Measurements from ENCODE around the gene CCDC138. TPM values are rescaled to one million over a fixed set of nuclear protein-coding genes. Genes with fewer than 3 reads are reported as not detected.

The CCDC138 gene
- total and polyA plus RNA-seq, 11 donors, result 0.47 to 1.7 (median 1.0) TPM

DNA sequence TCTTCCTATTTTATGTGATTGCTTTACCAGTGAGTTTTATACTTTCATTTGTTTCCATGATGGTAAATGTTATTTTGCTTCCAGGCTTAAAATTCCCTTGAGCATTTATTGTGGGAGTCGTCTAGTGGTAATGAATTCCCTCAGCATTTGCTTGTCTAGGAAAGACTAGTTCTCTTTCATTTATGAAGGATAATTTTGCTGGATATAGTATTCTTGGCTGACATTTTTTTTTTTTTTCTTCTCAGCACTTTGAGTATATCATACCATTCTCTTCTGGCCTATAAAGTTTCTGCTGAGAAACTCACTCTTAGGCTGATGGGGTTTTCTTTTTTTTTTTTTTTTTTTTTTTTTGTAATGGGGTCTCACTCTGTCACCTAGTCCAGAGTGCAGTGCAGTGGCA is 103.3 kb downstream of the CCDC138 start:
- H3K9me3 ChIP-seq, result peaks cover 0 to 54% (median 20%) of the 10 kb centered on the region in 12 donors

DNA sequence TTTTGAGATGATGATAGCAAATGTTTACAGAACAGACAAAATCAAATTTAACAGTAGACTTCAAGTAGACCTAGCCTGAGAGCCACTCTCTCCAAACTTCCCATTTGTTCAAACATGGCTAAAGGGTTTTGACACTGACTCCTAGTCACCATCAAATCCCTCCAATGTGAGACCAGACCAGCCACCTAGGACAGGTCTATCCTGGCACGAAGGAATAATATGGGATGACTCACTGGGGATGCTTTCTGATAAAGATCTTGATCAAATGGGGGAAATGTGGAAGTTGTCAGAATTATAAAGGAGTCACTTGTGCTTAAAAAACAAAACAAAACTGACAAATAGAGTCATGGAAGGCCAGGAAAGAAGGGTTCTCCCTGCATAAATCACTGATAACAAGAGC is 106.7 kb downstream of the CCDC138 start:
- DNase-seq (no peak), ATAC-seq (no peak)
- H3K4me1 ChIP-seq, result no peaks in the 10 kb centered on the region
- intact Hi-C loops (cut with DNase I), result no loop called here
- H3K27ac ChIP-seq, result no peak overlapping the region
- H3K9me3 ChIP-seq, result peaks cover 0 to 35% (median 17%) of the 10 kb centered on the region in 12 donors
- H3K27me3 ChIP-seq, result no peaks in the 10 kb centered on the region
- WGBS, 4 donors, result 70 to 93% (median 82%) methylated on average over 1 of the region's 1 CpG
- TF ChIP-seq, protein P1, sequence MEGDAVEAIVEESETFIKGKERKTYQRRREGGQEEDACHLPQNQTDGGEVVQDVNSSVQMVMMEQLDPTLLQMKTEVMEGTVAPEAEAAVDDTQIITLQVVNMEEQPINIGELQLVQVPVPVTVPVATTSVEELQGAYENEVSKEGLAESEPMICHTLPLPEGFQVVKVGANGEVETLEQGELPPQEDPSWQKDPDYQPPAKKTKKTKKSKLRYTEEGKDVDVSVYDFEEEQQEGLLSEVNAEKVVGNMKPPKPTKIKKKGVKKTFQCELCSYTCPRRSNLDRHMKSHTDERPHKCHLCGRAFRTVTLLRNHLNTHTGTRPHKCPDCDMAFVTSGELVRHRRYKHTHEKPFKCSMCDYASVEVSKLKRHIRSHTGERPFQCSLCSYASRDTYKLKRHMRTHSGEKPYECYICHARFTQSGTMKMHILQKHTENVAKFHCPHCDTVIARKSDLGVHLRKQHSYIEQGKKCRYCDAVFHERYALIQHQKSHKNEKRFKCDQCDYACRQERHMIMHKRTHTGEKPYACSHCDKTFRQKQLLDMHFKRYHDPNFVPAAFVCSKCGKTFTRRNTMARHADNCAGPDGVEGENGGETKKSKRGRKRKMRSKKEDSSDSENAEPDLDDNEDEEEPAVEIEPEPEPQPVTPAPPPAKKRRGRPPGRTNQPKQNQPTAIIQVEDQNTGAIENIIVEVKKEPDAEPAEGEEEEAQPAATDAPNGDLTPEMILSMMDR (IDR thresholded peaks at IDR 0.05), result no peak
- TF ChIP-seq POLR2A (IDR thresholded peaks at IDR 0.05), result no peak
- no peaks in the 10 kb centered on the region for H3K36me3 ChIP-seq
- no peak overlapping the region for H3K4me3 ChIP-seq

More for the DNA sequence above, 103.3 kb downstream of the CCDC138 start:
- Histone ChIP-seq H3K27ac (no peak overlapping the region), H3K4me3 (no peak overlapping the region), H3K36me3 (no peaks in the 10 kb centered on the region), H3K27me3 (no peaks in the 10 kb centered on the region), H3K4me1 (no peaks in the 10 kb centered on the region)
- WGBS, 4 donors, result 94 to 98% (median 95%) methylated on average over 1 of the region's 1 CpG
- ATAC-seq, result no peak
- intact Hi-C loops (cut with DNase I), result no loop called here
- TF ChIP-seq POLR2A (IDR thresholded peaks at IDR 0.05), result no peak
- TF ChIP-seq, protein P1 (IDR thresholded peaks at IDR 0.05), result no peak
- DNase-seq, result no peak

DNA sequence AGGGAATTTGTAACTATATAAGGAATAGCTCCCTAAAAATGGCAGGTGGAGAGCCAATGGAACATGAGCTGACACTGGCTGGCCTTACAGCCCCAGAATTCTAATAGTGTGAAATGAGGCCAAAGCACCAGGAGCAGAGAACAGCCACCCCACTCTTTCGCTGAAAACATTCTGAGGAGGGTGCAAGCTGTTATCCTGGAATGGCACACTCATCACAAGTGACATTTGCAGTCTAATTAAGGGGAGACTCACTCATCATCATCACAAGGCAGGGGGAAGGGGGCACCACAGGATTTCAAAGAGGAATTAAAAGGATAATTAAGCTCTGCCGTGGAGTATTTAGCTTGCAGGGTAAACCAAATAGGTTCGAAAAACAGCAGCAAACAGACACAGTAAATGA is 108.2 kb downstream of the CCDC138 start:
- H3K4me1 ChIP-seq, result no peaks in the 10 kb centered on the region
- no peaks in the 10 kb centered on the region for H3K36me3 ChIP-seq
- no peak for DNase-seq
- intact Hi-C loops (cut with DNase I), result no loop called here
- H3K27ac ChIP-seq, result no peak overlapping the region
- 73 to 86% (median 78%) methylated on average over 3 of the region's 3 CpGs for WGBS, 4 donors
- peaks cover 0 to 20% (median 9%) of the 10 kb centered on the region in 12 donors for H3K9me3 ChIP-seq
- no peak overlapping the region for H3K4me3 ChIP-seq
- TF ChIP-seq, protein P1 (IDR thresholded peaks at IDR 0.05), result no peak
- no peak for TF ChIP-seq POLR2A (IDR thresholded peaks at IDR 0.05)
- ATAC-seq, result no peak
- H3K27me3 ChIP-seq, result no peaks in the 10 kb centered on the region

DNA sequence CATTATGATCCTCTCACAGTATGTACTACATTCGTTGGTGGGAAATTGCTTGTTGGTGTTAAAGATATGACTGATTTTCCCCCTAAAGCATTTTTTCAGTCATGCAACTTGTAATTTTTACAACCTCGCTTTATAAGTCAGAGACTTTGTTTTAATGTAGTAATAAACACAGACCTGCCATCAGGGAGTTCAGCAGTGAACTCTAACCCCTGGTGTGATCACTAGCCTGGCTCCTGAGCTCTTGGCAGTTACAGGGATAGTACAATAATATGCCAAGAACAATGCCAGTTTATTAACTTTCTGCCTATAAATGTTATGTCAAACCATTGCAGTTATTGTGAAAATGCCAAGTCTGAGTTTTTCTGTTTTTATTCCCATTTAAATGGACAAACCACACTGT is 108.6 kb downstream of the CCDC138 start:
- no peaks in the 10 kb centered on the region for H3K27me3 ChIP-seq
- H3K4me1 ChIP-seq, result no peaks in the 10 kb centered on the region
- H3K36me3 ChIP-seq, result no peaks in the 10 kb centered on the region
- WGBS, 4 donors, result 88 to 93% (median 91%) methylated on average over 2 of the region's 2 CpGs
- no peak for DNase-seq
- no peak for ATAC-seq
- peaks cover 0 to 20% (median 7%) of the 10 kb centered on the region in 12 donors for H3K9me3 ChIP-seq
- intact Hi-C loops (cut with DNase I), result no loop called here
- TF ChIP-seq, protein P1 (IDR thresholded peaks at IDR 0.05), result no peak
- TF ChIP-seq POLR2A (IDR thresholded peaks at IDR 0.05), result no peak
- no peak overlapping the region for H3K4me3 ChIP-seq
- H3K27ac ChIP-seq, result no peak overlapping the region

Measured in heart left ventricle (tissue), 16 donors.